Measurements from ENCODE around the gene ZBTB16. TPM values are rescaled to one million over a fixed set of nuclear protein-coding genes. Genes with fewer than 3 reads are reported as not detected.

The ZBTB16 gene
- total and polyA plus RNA-seq, 7 donors, result 9.9 to 197 (median 99.5) TPM

DNA sequence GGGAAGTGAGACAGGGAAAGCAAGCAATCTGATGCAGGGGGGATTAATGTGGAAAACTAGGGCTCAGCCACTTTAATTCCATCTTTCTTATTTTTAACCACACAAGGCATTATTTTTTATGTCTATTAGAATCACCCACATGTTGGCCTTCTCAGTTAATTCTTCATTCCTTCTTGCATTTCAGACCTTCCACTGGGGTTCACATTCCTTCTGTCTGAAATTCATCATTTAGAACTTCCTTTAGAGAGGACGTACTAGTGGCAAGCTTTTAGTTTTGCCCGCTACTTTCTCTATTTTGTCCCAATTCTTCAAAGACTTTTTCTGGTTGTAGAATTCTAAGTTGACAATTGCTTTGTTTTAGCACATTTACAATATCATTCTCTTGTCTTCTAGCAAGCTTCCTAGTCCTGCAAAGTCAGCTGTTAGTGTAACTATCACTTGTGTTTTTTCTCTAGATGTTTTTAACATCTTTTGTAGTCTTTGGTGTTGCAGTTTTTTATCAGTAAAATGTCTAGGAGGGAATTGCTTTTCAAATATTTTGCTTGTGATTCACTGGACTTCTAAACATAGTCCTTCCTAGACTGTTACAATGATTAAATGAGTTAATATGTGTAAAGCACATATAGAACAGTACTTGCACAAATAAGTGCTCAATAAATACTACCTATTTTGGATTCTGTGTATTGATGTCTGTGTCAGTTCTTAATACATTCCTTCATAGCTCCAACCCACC lies 231.2 kb downstream of the ZBTB16 start:
- no peak for DNase-seq
- H3K4me3 ChIP-seq, result no peak overlapping the region
- no peaks in the 10 kb centered on the region for H3K27me3 ChIP-seq
- intact Hi-C loops (cut with DNase I), result no loop called here
- TF ChIP-seq POLR2AphosphoS5 (IDR thresholded peaks at IDR 0.05), result no peak
- no peak for TF ChIP-seq POLR2A (IDR thresholded peaks at IDR 0.05)
- TF ChIP-seq, protein P1, sequence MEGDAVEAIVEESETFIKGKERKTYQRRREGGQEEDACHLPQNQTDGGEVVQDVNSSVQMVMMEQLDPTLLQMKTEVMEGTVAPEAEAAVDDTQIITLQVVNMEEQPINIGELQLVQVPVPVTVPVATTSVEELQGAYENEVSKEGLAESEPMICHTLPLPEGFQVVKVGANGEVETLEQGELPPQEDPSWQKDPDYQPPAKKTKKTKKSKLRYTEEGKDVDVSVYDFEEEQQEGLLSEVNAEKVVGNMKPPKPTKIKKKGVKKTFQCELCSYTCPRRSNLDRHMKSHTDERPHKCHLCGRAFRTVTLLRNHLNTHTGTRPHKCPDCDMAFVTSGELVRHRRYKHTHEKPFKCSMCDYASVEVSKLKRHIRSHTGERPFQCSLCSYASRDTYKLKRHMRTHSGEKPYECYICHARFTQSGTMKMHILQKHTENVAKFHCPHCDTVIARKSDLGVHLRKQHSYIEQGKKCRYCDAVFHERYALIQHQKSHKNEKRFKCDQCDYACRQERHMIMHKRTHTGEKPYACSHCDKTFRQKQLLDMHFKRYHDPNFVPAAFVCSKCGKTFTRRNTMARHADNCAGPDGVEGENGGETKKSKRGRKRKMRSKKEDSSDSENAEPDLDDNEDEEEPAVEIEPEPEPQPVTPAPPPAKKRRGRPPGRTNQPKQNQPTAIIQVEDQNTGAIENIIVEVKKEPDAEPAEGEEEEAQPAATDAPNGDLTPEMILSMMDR (IDR thresholded peaks at IDR 0.05), result no peak
- no peak for TF ChIP-seq EP300 (IDR thresholded peaks at IDR 0.05)
- no peaks in the 10 kb centered on the region for H3K36me3 ChIP-seq
- 93 to 96% methylated on average over 2 of the region's 2 CpGs for WGBS, 2 donors
- peak overlapping the region in 1 of 4 donors; percentile 96 for H3K27ac ChIP-seq
- no peaks in the 10 kb centered on the region for H3K9me3 ChIP-seq
- peaks cover 0 to 50% (median 47%) of the 10 kb centered on the region in 4 donors for H3K4me1 ChIP-seq

GRCh38 chr11:114291381-114291780 lies 231.9 kb downstream of the ZBTB16 start:
- peaks cover 0 to 57% (median 52%) of the 10 kb centered on the region in 4 donors for H3K4me1 ChIP-seq
- TF ChIP-seq POLR2A (IDR thresholded peaks at IDR 0.05) (no peak), POLR2AphosphoS5 (IDR thresholded peaks at IDR 0.05) (no peak), EP300 (IDR thresholded peaks at IDR 0.05) (no peak)
- TF ChIP-seq, protein P1 (IDR thresholded peaks at IDR 0.05), result no peak
- WGBS, 2 donors, result 83 to 89% methylated on average over 5 of the region's 5 CpGs
- intact Hi-C loops (cut with DNase I), result no loop called here
- H3K36me3 ChIP-seq, result no peaks in the 10 kb centered on the region
- H3K9me3 ChIP-seq, result no peaks in the 10 kb centered on the region
- no peak overlapping the region for H3K4me3 ChIP-seq
- peak overlapping the region; percentile 3 to 96 (median 14) for H3K27ac ChIP-seq
- DNase-seq, result no peak
- no peaks in the 10 kb centered on the region for H3K27me3 ChIP-seq

DNA sequence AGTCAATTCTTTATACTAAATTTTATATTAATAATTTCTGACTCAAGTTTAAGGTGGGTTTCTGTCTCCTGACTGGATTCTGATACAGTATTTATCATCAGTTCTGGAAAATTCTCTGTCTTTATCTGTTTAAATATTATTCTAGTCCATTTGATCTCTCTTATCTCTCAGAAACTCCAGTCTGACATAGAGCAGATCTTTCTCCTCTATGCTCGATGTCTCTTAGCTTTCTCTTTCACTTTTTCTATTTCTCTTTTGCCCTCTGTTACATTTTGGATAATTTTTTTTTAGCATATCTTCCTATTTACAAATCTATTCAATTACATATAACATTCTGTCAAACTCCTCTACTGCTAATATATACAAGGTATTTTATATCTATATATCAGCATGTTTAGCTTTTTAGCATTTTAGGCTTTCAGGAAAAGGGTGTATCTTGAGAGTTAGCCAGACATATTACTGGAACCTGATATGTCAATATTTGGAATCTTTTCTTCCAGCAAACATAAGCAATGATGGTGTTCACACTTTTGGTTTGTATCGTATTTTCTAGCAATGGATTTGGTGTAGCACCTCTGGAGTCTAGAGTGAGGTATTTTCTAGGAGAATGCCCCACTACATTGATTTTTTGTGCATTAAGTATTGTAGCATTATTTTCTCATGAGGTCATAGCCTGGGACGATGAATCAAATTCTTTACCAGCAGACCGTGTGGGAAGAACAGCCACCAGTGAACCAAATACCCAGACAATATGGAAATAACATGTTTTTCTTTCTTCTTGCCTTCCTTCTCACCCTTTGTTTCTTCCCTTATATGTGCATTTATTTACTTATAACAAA lies 232.6 kb downstream of the ZBTB16 start:
- Histone ChIP-seq H3K36me3 (no peaks in the 10 kb centered on the region), H3K9me3 (no peaks in the 10 kb centered on the region), H3K4me1 (peaks cover 0 to 64% (median 59%) of the 10 kb centered on the region in 4 donors), H3K27me3 (no peaks in the 10 kb centered on the region), H3K27ac (peak overlapping the region; percentile 3 to 96 (median 44)), H3K4me3 (no peak overlapping the region)
- no peak for DNase-seq
- TF ChIP-seq EP300 (IDR thresholded peaks at IDR 0.05) (peak in 1 of 4 donors; percentile 16), POLR2AphosphoS5 (IDR thresholded peaks at IDR 0.05) (peak in 3 of 4 donors; percentile 1 to 27 (median 24)), POLR2A (IDR thresholded peaks at IDR 0.05) (no peak)
- TF ChIP-seq, protein P1 (IDR thresholded peaks at IDR 0.05), result no peak
- intact Hi-C loops (cut with DNase I), result no loop called here
- WGBS, 2 donors, result 24 to 49% methylated on average over 4 of the region's 4 CpGs

DNA sequence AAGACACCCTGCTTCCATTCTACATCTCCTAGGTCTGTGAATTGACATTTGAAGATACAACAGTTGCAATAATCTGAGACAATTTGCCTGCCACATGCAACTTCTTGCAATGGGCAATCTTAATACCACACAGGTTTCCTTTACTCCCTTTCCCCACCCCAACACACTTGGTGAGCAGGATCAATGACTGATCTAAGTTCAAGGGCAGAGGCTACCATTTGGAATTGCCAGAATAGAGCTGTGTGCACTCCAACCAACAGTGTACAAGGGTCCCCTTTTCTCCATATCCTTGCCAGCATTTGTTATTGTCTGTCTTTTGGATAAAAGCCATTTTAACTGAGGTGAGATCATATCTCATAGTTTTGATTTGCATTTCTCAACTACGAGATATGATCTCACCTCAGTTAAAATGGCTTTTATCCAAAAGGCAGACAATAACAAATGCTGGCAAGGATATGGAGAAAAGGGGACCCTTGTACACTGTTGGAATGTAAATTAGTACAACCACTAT lies 233.7 kb downstream of the ZBTB16 start:
- Histone ChIP-seq H3K36me3 (no peaks in the 10 kb centered on the region), H3K9me3 (no peaks in the 10 kb centered on the region), H3K27ac (peak overlapping the region; percentile 81 to 96 (median 86)), H3K27me3 (no peaks in the 10 kb centered on the region), H3K4me1 (peaks cover 0 to 64% (median 63%) of the 10 kb centered on the region in 4 donors), H3K4me3 (no peak overlapping the region)
- no peak for DNase-seq
- 48 to 76% methylated on average over 1 of the region's 1 CpG for WGBS, 2 donors
- TF ChIP-seq POLR2A (IDR thresholded peaks at IDR 0.05), result no peak
- intact Hi-C loops (cut with DNase I), result no loop called here

All from sigmoid colon (tissue), 7 donors.